Fibroblast of skin of back (primary cell): ENCODE data around the gene SERPINH1.
A peak's percentile ranks its signal among the peaks of the same experiment; 100 is the strongest.
"Not testable (repeated sequence)": the region's sequence is repeated elsewhere in the genome, so short reads cannot be mapped to it uniquely, and the experiment has no call there.

Experiments
- DNase-seq: peaks from one replicate; pipeline ENCODE4 v3.0.0-alpha.2; 2013

The SERPINH1 gene

DNA sequence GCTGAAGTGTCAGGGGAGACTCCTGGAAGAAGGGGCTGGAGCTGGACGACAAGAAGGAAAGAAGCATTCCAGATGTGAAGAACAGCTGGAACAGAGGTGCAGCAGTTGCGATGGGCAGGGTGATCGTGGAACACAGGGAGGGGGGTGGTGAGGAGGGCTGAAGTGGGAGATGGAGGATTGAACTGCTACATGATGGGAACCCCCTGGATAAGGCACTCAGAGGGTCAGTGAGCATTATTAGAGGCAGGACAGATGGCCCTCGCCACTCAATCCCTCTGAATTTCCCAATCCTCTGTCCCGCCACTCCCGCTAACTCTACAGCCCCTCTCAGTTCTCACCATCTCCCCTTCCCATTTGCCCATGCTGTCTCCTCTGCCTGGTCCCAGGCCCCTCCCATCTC is 14.0 kb downstream of the SERPINH1 start:
- DNase-seq, result no peak

- peak; percentile 86 for DNase-seq
Measured at GRCh38 chr11:75576499-75576918, 14.5 kb downstream of the SERPINH1 start.

GRCh38 chr11:75577207-75577606 is 15.2 kb downstream of the SERPINH1 start:
- DNase-seq, result peak; percentile 35

GRCh38 chr11:75578977-75579376 is 16.9 kb downstream of the SERPINH1 start:
- DNase-seq, result no peak

DNA sequence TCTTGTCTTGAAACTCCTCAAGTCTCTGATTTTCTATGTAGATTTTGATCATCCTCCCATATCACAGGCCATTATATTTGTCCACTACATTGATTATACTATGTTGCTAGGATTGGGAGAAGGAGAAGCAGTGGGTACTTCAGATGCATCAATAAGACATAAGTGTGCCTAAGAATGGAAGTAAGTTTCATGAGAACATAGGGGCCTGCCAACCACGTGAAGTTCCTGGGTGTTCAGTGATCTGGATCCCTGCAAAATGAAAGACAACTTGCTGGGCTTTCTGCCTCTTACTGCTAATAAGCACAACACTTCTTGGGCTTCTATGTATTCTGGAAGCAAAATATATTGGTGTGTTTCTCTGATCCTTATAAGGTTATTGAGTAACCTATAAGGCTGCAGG is 17.8 kb downstream of the SERPINH1 start:
- no peak for DNase-seq

GRCh38 chr11:75582506-75582894 is 20.4 kb downstream of the SERPINH1 start:
- DNase-seq, result no peak

GRCh38 chr11:75582895-75583717 is 21.1 kb downstream of the SERPINH1 start:
- DNase-seq, result peak; percentile 76

- DNase-seq, result peak; percentile 66
Measured at GRCh38 chr11:75583718-75584658, 21.9 kb downstream of the SERPINH1 start.

DNA sequence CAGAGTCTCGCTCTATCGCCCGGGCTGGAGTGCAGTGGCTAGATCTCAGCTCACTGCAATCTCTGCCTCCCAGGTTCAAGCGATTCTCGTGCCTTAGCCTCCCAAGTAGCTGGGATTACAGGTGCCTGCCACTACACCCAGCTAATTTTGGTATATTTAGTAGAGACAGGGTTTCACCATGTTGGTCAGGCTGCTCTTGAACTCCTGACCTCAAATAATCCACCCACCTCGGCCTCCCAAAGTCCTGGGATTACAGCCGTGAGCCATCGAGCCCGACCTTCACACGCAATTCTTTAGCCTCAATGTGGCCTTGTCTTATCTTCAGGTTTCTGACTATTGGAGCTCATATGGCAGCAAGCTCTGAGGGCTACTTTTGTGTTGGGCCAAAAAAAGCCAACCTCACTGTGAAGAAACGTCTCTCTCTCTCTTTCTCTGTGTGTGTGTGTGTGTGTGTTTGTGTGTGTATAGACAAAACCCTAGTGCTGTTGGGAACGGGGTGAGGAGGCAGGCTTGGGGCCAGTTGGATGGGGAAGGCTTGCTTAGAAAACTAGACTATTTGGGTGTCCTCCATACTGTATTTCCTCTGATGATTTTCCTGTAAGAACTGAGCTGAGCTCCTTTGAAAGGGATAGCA is 22.7 kb downstream of the SERPINH1 start:
- not testable (repeated sequence) for DNase-seq

- DNase-seq, result no peak
Measured at GRCh38 chr11:75585293-75585670, 23.2 kb downstream of the SERPINH1 start.

DNA sequence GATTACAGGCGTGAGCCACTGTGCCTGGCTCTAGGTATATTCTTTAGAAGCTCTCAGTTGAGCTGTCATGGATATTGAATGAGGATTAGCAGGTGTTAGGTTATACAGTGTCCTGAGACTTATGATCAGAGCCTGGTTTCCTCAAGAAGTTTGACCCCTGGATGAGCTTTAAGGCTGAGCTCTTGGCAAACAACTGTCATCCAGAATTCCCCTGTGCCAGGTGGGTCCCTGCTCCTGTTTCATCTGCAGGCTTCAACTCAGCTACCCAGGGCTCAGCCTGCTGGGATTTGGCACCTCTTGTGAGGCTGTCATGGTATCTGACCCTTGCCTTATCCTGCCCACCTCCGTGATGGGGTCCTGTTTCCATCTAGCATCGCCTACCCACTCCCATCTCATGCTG is 24.3 kb downstream of the SERPINH1 start:
- DNase-seq, result no peak

DNA sequence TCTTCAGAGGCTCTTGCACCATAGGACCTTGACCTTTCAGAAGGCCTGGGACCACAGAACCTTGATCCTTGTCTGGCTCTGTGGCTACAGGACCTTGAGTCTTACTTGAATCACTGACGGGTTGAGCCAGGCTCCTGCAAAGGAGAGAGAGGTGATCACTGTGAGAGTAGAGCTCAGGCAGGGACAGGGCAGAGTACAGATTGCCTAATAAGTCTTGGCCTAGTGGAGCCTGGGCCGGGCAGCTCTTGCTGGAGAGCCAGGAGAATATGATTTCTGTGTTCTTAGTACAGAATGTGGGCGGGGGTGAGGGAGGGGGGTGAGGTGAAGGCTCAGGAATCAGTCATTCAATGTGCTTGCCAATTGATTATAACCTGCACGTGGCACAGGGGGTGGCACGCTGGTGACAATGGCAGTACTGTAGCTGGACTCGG is 26.0 kb downstream of the SERPINH1 start:
- no peak for DNase-seq

DNA sequence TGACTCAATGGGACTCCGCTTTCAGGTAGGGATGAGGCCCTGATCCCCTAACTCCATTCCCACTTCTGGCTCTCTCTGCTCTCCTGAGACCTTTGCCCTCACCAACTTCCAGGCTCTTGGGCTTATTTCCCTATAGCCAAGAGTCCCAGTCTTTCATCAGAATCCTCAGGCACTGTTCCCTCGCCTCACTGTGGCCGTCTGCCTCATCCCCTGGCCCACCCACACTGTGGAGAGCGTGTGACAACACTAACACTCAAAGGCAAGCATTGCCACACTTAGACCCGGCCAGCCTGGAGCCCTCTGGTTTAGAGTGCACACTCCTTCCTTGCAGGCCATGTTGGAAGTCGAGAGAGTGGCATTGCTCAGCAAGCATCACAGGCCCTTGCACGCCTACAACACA is 27.0 kb downstream of the SERPINH1 start:
- DNase-seq, result no peak

- DNase-seq, result no peak
Measured at GRCh38 chr11:75589933-75590332, 27.9 kb downstream of the SERPINH1 start.

DNA sequence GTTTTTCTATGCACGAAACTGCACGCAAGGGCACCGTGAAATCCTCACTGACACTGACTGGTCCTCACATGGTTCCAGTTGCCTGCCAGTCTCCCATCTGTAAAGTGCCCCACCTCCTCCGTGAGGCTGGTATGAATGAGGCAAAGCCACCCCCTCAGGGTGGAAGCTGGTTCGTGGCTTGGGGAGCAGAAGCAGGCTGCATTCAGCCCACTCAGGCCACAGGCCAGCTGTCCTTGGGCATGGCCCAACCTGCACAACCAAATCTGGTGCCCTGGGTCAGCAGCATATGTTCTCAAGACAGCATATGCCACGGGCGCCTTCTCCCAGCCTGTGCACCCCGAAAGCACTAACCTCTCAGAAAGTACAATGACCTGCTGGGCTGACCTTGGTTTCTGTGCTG is 29.3 kb downstream of the SERPINH1 start:
- no peak for DNase-seq

- DNase-seq, result no peak
Measured at GRCh38 chr11:75591966-75592365, 29.9 kb downstream of the SERPINH1 start.

GRCh38 chr11:75592715-75593114 is 30.7 kb downstream of the SERPINH1 start:
- DNase-seq, result no peak

DNA sequence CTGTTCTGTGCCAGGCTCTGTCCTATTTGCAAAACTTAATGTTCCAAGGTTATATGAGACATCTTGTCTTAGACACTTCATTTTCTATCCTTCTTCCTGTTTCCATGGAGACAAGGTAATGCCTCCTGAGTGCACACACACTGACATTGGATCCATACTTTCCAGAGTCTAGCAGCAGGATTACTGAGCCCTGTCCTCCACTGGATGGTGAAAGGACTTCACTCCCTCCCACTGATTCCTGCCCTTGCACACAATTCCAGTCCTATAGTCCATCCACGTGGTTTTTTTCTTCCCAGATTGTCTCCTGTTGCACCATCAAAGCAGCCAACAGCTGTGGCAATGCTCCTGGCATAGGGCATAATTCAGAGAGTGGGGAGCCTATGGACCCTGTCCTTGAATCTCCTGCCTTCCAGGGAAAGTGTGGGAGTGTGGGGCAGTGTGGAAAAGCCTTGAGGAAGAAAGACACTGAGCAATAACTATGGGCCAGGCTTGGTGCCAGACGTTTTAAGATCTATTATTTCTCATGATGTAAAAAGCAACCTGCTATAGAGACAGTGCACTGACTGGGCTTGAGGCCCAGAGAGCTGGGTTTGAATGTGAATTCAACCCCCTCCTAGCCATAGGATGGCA is 31.3 kb downstream of the SERPINH1 start:
- no peak for DNase-seq

DNA sequence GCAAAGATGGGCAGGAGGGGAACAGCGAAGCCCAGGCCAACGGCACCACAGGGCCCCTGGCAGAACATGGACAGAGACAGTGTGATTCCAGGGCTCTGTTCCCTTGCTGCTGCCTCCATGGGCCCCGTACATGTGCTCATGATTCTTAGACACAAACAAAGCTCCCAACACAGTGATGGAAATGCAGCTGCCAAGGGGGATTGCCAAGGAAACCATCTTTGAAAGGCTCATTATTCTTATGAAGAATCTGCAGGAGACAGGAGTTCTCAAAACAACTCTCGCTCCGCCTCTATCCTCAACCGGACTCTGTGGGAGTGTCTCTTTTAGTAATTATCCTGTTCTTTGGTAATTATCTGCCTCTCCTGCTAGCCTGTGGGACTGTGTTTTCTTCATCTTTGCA is 32.2 kb downstream of the SERPINH1 start:
- no peak for DNase-seq

DNA sequence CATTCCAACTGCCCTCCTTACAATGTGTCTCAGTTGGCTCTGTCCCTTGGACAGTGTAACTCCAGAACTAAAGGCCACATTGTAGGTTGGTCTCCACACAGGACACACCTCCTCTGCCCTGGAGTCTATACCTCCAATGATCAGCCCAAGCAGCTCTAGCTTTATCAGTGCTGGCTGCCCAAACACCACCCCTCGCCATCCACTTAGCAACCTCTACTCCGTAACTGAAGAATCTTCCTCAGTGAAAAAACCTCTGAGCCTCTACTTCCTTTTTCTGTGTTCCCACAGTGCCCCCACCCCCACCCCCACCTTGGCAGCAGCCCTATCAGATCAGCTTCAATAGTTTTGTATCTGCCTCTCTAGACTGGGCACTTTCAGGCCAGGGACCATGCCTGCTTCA is 33.4 kb downstream of the SERPINH1 start:
- DNase-seq, result no peak

DNA sequence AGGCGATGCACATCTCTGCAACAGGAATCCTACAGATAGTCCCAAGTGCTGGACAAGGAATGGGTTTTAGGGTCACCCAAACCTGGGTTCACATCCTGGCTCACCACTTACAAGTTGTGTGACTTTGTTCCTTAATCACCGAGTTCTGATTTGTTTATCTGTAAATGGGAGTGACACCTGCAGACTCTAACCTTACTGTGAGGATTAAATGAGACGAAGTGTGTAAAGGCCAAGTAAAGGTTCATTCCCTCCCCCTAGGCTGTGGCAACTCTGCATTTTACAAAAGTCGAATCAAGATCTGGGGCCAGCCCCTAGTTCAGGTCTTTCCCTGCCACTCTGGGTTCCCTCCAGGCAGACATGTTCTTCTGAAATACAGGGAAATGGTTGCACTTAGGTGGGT is 34.9 kb downstream of the SERPINH1 start:
- DNase-seq, result no peak

DNA sequence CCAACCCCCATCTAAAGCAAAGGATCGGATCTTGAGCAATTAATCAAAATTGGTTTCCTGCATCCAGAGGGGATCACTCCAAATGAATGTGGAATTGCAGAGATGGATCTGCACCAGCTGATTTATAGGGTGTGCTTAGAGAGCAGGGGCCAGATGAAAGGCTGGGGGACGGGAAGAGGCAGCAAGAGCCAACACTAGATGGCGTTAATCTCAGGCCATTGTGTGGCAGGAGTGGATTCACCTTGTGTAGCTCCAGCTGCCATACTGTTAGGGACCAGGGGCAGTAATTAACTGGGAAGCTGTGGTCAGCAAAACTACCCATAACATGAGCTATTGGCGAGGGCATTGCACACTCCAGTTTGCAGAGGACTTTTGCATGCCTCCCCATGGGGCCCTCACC is 35.6 kb downstream of the SERPINH1 start:
- DNase-seq, result peak; percentile 22

- no peak for DNase-seq
Measured at GRCh38 chr11:75598264-75598663, 36.2 kb downstream of the SERPINH1 start.
